HepG2 (cell line): ENCODE data around the gene COA3. TPM values are rescaled to one million over a fixed set of nuclear protein-coding genes. Genes with fewer than 3 reads are reported as not detected.

Source experiments
- HNF1A ChIP-seq, 2 experiments: sonication (generic) in 1 of 2; formaldehyde crosslinking in 1 of 2; IDR thresholded peaks; 2 replicates each; pipeline versions ENCODE4 v1.4.0 to v1.6.1; 2016 to 2020; ENCODE audit warnings: borderline replicate concordance in 1 of 2, low read depth in 1 of 2, mild to moderate bottlenecking in 1 of 2, missing genetic modification reagents in 1 of 2
- IRF2 ChIP-seq: IDR thresholded peaks from 2 replicates; pipeline ENCODE4 v1.6.1; 2018; ENCODE audit warnings: missing genetic modification reagents, missing compliant biosample characterization
- KDM1A ChIP-seq: IDR thresholded peaks from 2 replicates; pipeline ENCODE4 v1.6.1; 2016; ENCODE audit warnings: missing compliant biosample characterization
- PAF1 ChIP-seq: IDR thresholded peaks from 2 replicates; pipeline ENCODE4 v1.6.1; 2016; ENCODE audit warnings: missing genetic modification reagents, missing compliant biosample characterization
- PAX8 ChIP-seq: sonication (generic); formaldehyde crosslinking; IDR thresholded peaks from 2 replicates; pipeline ENCODE4 v1.8.0; 2022; ENCODE audit warnings: mild to moderate bottlenecking, missing genetic modification reagents, borderline replicate concordance
- TCF7 ChIP-seq: sonication (generic); IDR thresholded peaks from 2 replicates; pipeline ENCODE4 v1.6.1; 2016; ENCODE audit warnings: antibody characterized with exemption, low read depth
- U2AF1 ChIP-seq: fragments of 200-400 bp; formaldehyde crosslinking; optimal IDR thresholded peaks from 2 replicates; pipeline ENCODE3; 2017; ENCODE audit warnings: mild to moderate bottlenecking, low read depth, low read length
- ZBTB8A ChIP-seq: sonication (generic); formaldehyde crosslinking; IDR thresholded peaks from 2 replicates; pipeline ENCODE4 v1.4.0; 2020; ENCODE audit warnings: mild to moderate bottlenecking, low read depth, missing genetic modification reagents, borderline replicate concordance
- ZNF124 ChIP-seq: sonication (generic); formaldehyde crosslinking; IDR thresholded peaks from 2 replicates; pipeline ENCODE4 v1.4.0; 2020; ENCODE audit warnings: missing genetic modification reagents
- ZNF224 ChIP-seq: sonication (generic); formaldehyde crosslinking; IDR thresholded peaks from 2 replicates; pipeline ENCODE4 v1.5.0; 2020; ENCODE audit warnings: mild to moderate bottlenecking, missing genetic modification reagents
- ZNF383 ChIP-seq: sonication (generic); formaldehyde crosslinking; IDR thresholded peaks from 2 replicates; pipeline ENCODE4 v1.4.0; 2020; ENCODE audit warnings: missing genetic modification reagents, mild to moderate bottlenecking, borderline replicate concordance
- ZNF407 ChIP-seq: sonication (generic); formaldehyde crosslinking; IDR thresholded peaks from one replicate; pipeline ENCODE4 v1.5.1; 2020; ENCODE audit warnings: mild to moderate bottlenecking, missing genetic modification reagents; ENCODE audit errors: not compliant biosample characterization
- ZNF557 ChIP-seq: sonication (generic); formaldehyde crosslinking; IDR thresholded peaks from 2 replicates; pipeline ENCODE4 v1.4.0; 2020; ENCODE audit warnings: missing genetic modification reagents
- ZNF572 ChIP-seq: sonication (generic); formaldehyde crosslinking; IDR thresholded peaks from 2 replicates; pipeline ENCODE4 v1.5.1; 2020; ENCODE audit warnings: mild to moderate bottlenecking, missing genetic modification reagents
- ZNF772 ChIP-seq: sonication (generic); formaldehyde crosslinking; IDR thresholded peaks from 2 replicates; pipeline ENCODE4 v1.5.0; 2020; ENCODE audit warnings: mild to moderate bottlenecking, missing genetic modification reagents
- ZNF780A ChIP-seq: sonication (generic); formaldehyde crosslinking; IDR thresholded peaks from 2 replicates; pipeline ENCODE4 v1.8.0; 2022; ENCODE audit warnings: mild to moderate bottlenecking, missing genetic modification reagents, moderate library complexity
- polyA plus RNA-seq, 8 experiments: library from polyadenylated mRNA; depleted of rRNA in 3 of 8; stranded (reverse) in 7 of 8; unstranded in 1 of 8; fragments of >200 nt; fragmentation: Illumina TruSeq in 4 of 8; extraction: Trizol in 4 of 8; gene quantifications; 2 replicates each; pipeline versions ENCODE4 v1.2.1 to v1.2.3, GENCODE V29; 2011 to 2016; ENCODE audit warnings: low read depth in 4 of 8, missing spikeins in 1 of 8, mixed read lengths in 1 of 8; ENCODE audit not compliant: insufficient read depth in 1 of 8
- total RNA-seq, 5 experiments: library from RNA; depleted of rRNA; stranded (reverse); fragments of >200 nt; fragmentation: Illumina TruSeq; extraction: Trizol; gene quantifications; 2 replicates each; pipeline ENCODE4 v1.2.3, GENCODE V29; 2016; ENCODE audit warnings: low read depth in 1 of 5

COA3 gene
- total and polyA plus RNA-seq, 2 of the 13 experiments (the other 11 are each of a cell fraction or from before 2014, with no cell fraction given): 133 to 202 TPM

- TF ChIP-seq HNF1A (IDR thresholded peaks at IDR 0.05; ENCODE audit: low read depth) (no peak), HNF1A (CRISPR knock-in tag; IDR thresholded peaks at IDR 0.05; ENCODE audit: borderline replicate concordance) (no peak), ZNF780A (CRISPR knock-in tag) (no peak), KDM1A (CRISPR knock-in tag) (no peak), ZBTB8A (CRISPR knock-in tag) (no peak), ZNF772 (no peak), ZNF224 (no peak), PAX8 (CRISPR knock-in tag) (no peak), PAF1 (CRISPR knock-in tag) (no peak), ZNF124 (CRISPR knock-in tag) (no peak), IRF2 (CRISPR knock-in tag) (peak; percentile 78), U2AF1 (no peak), ZNF407 (no peak), ZNF557 (CRISPR knock-in tag) (no peak), ZNF572 (CRISPR knock-in tag) (no peak), TCF7 (no peak), ZNF383 (CRISPR knock-in tag) (no peak)
Measured at GRCh38 chr17:42843358-42843934, 44.9 kb upstream of the COA3 start (continued).
